D721Med (cell line): ENCODE results near the gene CFAP65.

Experiments used
- DNase-seq: peaks from one replicate; pipeline ENCODE4 v3.0.0; 2011; ENCODE audit warnings: low spot score; ENCODE audit not compliant: insufficient read length
- FAIRE-seq: peaks from 2 replicates; lab custom pipeline; 2011; peaks lifted over from hg19 to GRCh38; lab: Jason Lieb, UNC
- CTCF ChIP-seq: IDR thresholded peaks from 2 replicates; pipeline ENCODE4 v1.5.1; 2012; ENCODE audit warnings: mild to moderate bottlenecking, control low read depth; ENCODE audit not compliant: insufficient read depth; ENCODE audit errors: missing control alignments

CFAP65 gene

GRCh38 chr2:219060821-219061791, 19.8 kb upstream of the CFAP65 start, which contains the start of gene IHH:
IHH (minus strand) TSS chr2:219060921; CDS start chr2:219060467, 454 bp downstream.
- DNase-seq (no peak), FAIRE-seq (no peak)
- TF ChIP-seq CTCF, result no peak

GRCh38 chr2:219059725-219060682, 18.7 kb upstream of the CFAP65 start:
- FAIRE-seq (no peak), DNase-seq (no peak)
- no peak for TF ChIP-seq CTCF

GRCh38 chr2:219059375-219059724, 18.0 kb upstream of the CFAP65 start:
- DNase-seq (no peak), FAIRE-seq (no peak)
- no peak for TF ChIP-seq CTCF

GRCh38 chr2:219058541-219059374, 17.4 kb upstream of the CFAP65 start:
- no peak for TF ChIP-seq CTCF
- FAIRE-seq (no peak), DNase-seq (no peak)

- DNase-seq (peak; percentile 71), FAIRE-seq (no peak)
- peak; percentile 84 for TF ChIP-seq CTCF
These were observed 16.6 kb upstream of the CFAP65 start for GRCh38 chr2:219057709-219058540.
